Left forelimb (tissue), 1 donor: Measurements from ENCODE around the gene MOSPD3.

ENCODE experiments used
- DNase-seq: peaks from one replicate; pipeline ENCODE4 v3.0.0-alpha.2; 2018; ENCODE audit warnings: low spot score

Gene MOSPD3

GRCh38 chr7:100590077-100590737 is 22.1 kb upstream of the MOSPD3 start:
- no peak for DNase-seq

- no peak for DNase-seq
Measured at GRCh38 chr7:100591596-100591995, 20.7 kb upstream of the MOSPD3 start.

GRCh38 chr7:100595188-100595587 is 17.2 kb upstream of the MOSPD3 start:
- no peak for DNase-seq

GRCh38 chr7:100598425-100598824 is 13.9 kb upstream of the MOSPD3 start:
- DNase-seq, result no peak

- DNase-seq, result no peak
Measured at GRCh38 chr7:100599911-100600729, 12.2 kb upstream of the MOSPD3 start.

- DNase-seq, result no peak
Measured at GRCh38 chr7:100600730-100601038, 11.7 kb upstream of the MOSPD3 start.

GRCh38 chr7:100602889-100603725 is 9.2 kb upstream of the MOSPD3 start:
- peak; percentile 92 for DNase-seq

GRCh38 chr7:100603726-100604027 is 8.7 kb upstream of the MOSPD3 start:
- DNase-seq, result no peak

GRCh38 chr7:100604028-100604975 is 8.0 kb upstream of the MOSPD3 start:
- no peak for DNase-seq

- no peak for DNase-seq
Measured at GRCh38 chr7:100604976-100605911, 7.1 kb upstream of the MOSPD3 start.

- DNase-seq, result no peak
Measured at GRCh38 chr7:100606313-100606712, 6.0 kb upstream of the MOSPD3 start.

- DNase-seq, result no peak
Measured at GRCh38 chr7:100607111-100607510, 5.2 kb upstream of the MOSPD3 start.

GRCh38 chr7:100609958-100610357 is 2.4 kb upstream of the MOSPD3 start:
- no peak for DNase-seq

GRCh38 chr7:100612730-100613390 is 520 bp downstream of the MOSPD3 start:
- no peak for DNase-seq

- DNase-seq, result no peak
Measured at GRCh38 chr7:100613412-100614175, 1.3 kb downstream of the MOSPD3 start.

- DNase-seq, result no peak
Measured at GRCh38 chr7:100614308-100614861, 2.0 kb downstream of the MOSPD3 start.

GRCh38 chr7:100620239-100620638 is 7.9 kb downstream of the MOSPD3 start:
- DNase-seq, result no peak

GRCh38 chr7:100620804-100621203 is 8.5 kb downstream of the MOSPD3 start:
- no peak for DNase-seq

GRCh38 chr7:100621554-100621953 is 9.2 kb downstream of the MOSPD3 start:
- no peak for DNase-seq
